SH-SY5Y (cell line): ENCODE data around the gene DYTN.

Source experiments
- GATA2 ChIP-seq: IDR thresholded peaks from 2 replicates; pipeline ENCODE4 v1.6.1; 2011; ENCODE audit warnings: mild to moderate bottlenecking, low read depth, low read length
- GATA3 ChIP-seq: IDR thresholded peaks from 2 replicates; pipeline ENCODE4 v1.6.1; 2011; ENCODE audit warnings: low read depth, mild to moderate bottlenecking, low read length, moderate library complexity

DNA sequence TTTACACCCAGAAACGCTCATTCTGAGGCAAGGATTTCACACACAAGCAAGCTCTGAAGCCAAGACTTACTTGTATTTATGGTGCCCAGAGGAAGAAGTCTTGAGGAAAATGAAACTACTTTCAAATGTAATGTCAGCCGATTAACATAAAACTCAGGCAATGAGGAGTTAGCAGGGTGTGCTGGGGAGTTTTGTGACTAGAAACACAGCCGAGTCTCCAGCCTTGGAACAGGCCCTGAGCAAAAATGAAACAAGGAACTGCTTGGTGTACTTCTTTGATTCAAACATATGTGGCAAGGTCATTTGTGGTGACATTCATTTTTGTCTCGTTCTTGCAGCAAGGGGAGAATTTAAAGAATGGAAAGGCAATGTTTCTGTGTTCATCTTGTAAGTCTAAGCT is 4.5 kb downstream of the DYTN start:
- TF ChIP-seq GATA2 (no peak), GATA3 (no peak)
